ENCODE results near the gene BEGAIN.

- TF ChIP-seq CTCF (IDR thresholded peaks at IDR 0.05; ENCODE audit: extremely low read depth in 1 of 2, insufficient read depth in 1 of 2, low read depth in 1 of 2, low read length in 2 of 2): no peak
- TF ChIP-seq POLR2A (IDR thresholded peaks at IDR 0.05; ENCODE audit: low read depth, low read length): no peak
- no peak for TF ChIP-seq POLR2AphosphoS5 (IDR thresholded peaks at IDR 0.05; ENCODE audit: insufficient read depth, low read depth, low read length)
- TF ChIP-seq, protein P1, sequence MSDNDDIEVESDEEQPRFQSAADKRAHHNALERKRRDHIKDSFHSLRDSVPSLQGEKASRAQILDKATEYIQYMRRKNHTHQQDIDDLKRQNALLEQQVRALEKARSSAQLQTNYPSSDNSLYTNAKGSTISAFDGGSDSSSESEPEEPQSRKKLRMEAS (IDR thresholded peaks at IDR 0.05; ENCODE audit: insufficient read depth, insufficient read length): no peak
- TF ChIP-seq EZH2 (IDR thresholded peaks at IDR 0.05; ENCODE audit: borderline replicate concordance, low read depth, low read length, severe bottlenecking): no peak
- TF ChIP-seq GATA2 (IDR thresholded peaks at IDR 0.05; ENCODE audit: insufficient read depth, insufficient read length, low read depth, low read length): no peak
- TF ChIP-seq JUN (IDR thresholded peaks at IDR 0.05; ENCODE audit: borderline replicate concordance, insufficient read depth, insufficient read length, low read depth): no peak
- TF ChIP-seq MYC (IDR thresholded peaks at IDR 0.05; ENCODE audit: low read depth, low read length): no peak
Observed at GRCh38 chr14:100487304-100487703, 99.9 kb downstream of the BEGAIN start.
